SW 1271 (cell line): ENCODE measurements around the gene MAPK1IP1L.
"Not testable (repeated sequence)": the region's sequence is repeated elsewhere in the genome, so short reads cannot be mapped to it uniquely, and the experiment has no call there.

Experiments
- DNase-seq, 2 experiments: peaks; one replicate each; lab custom pipeline; 2025; lab: John Stamatoyannopoulos, UW

Gene MAPK1IP1L

GRCh38 chr14:55054098-55054497 lies 2.7 kb downstream of the MAPK1IP1L start:
- DNase-seq, result no peak

- no peak for DNase-seq
Observed at GRCh38 chr14:55057919-55058318, 6.5 kb downstream of the MAPK1IP1L start.

- DNase-seq, result no peak
Observed at GRCh38 chr14:55059333-55059732, 7.9 kb downstream of the MAPK1IP1L start.

GRCh38 chr14:55062517-55063351 lies 11.3 kb downstream of the MAPK1IP1L start:
- DNase-seq, result no peak

GRCh38 chr14:55064896-55065295 lies 13.4 kb downstream of the MAPK1IP1L start:
- DNase-seq, result not testable (repeated sequence)

GRCh38 chr14:55065411-55065810 lies 14.0 kb downstream of the MAPK1IP1L start:
- no peak for DNase-seq

GRCh38 chr14:55066223-55066622 lies 14.8 kb downstream of the MAPK1IP1L start:
- no peak for DNase-seq

GRCh38 chr14:55070981-55071411 lies 19.5 kb downstream of the MAPK1IP1L start:
- DNase-seq, result no peak

GRCh38 chr14:55071870-55072640 lies 20.6 kb downstream of the MAPK1IP1L start:
- DNase-seq, result no peak

- no peak for DNase-seq
Observed at GRCh38 chr14:55073856-55074255, 22.4 kb downstream of the MAPK1IP1L start.

- no peak for DNase-seq
Observed at GRCh38 chr14:55074662-55075061, 23.2 kb downstream of the MAPK1IP1L start.

GRCh38 chr14:55075628-55076175 lies 24.3 kb downstream of the MAPK1IP1L start:
- no peak for DNase-seq

- DNase-seq, result no peak
Observed at GRCh38 chr14:55077170-55078151, 26.0 kb downstream of the MAPK1IP1L start.

- DNase-seq, result not testable (repeated sequence)
Observed at GRCh38 chr14:55079961-55080360, 28.5 kb downstream of the MAPK1IP1L start.

- DNase-seq, result no peak
Observed at GRCh38 chr14:55084401-55085059, 33.1 kb downstream of the MAPK1IP1L start.

GRCh38 chr14:55085060-55085660 lies 33.7 kb downstream of the MAPK1IP1L start:
- no peak for DNase-seq

- DNase-seq, result no peak
Observed at GRCh38 chr14:55086938-55087337, 35.5 kb downstream of the MAPK1IP1L start.

GRCh38 chr14:55088356-55088755 lies 36.9 kb downstream of the MAPK1IP1L start:
- DNase-seq, result no peak

- DNase-seq, result no peak
Observed at GRCh38 chr14:55092341-55092740, 40.9 kb downstream of the MAPK1IP1L start.

GRCh38 chr14:55094292-55095157 lies 43.1 kb downstream of the MAPK1IP1L start:
- no peak for DNase-seq
